Vagina (tissue), 2 donors: Measurements from ENCODE around the gene IL19.

Source experiments
- CTCF ChIP-seq, 3 experiments: fragments of 450-650 bp in 2 of 3; fragments of 200-600 bp in 1 of 3; sonication (generic) in 1 of 3; IDR thresholded peaks; one replicate each; pipeline ENCODE4 v1.5.1; 2017 to 2019; ENCODE audit warnings: antibody characterized with exemption in 3 of 3, mild to moderate bottlenecking in 2 of 3, moderate library complexity in 2 of 3
- POLR2A ChIP-seq, 2 donors: fragments of 450-650 bp; IDR thresholded peaks; one replicate each; pipeline ENCODE4 v1.6.1; 2017; ENCODE audit warnings: antibody characterized with exemption in 2 of 2, mild to moderate bottlenecking in 2 of 2, moderate library complexity in 2 of 2

- no peak for TF ChIP-seq CTCF (IDR thresholded peaks at IDR 0.05)
- TF ChIP-seq POLR2A (IDR thresholded peaks at IDR 0.05), result no peak
Observed at GRCh38 chr1:206847337-206847834, 76.8 kb downstream of the IL19 start.
